Gastroesophageal sphincter (tissue), 4 donors: Measurements from ENCODE around the gene PPP1R7. TPM values are rescaled to one million over a fixed set of nuclear protein-coding genes. Genes with fewer than 3 reads are reported as not detected.
"Not testable (repeated sequence)": the region's sequence is repeated elsewhere in the genome, so short reads cannot be mapped to it uniquely, and the experiment has no call there.

Source experiments
- ATAC-seq: fragments of 150-250 bp; one replicate; pipeline ENCODE4 v1.9.1; 2016; ENCODE audit warnings: mild to moderate bottlenecking, moderate library complexity
- H3K27ac ChIP-seq, 4 donors: fragments of 200-600 bp; sonication (generic) in 3 of 4; 1 replicate in 3 of 4; 2 replicates in 1 of 4; pipeline ENCODE4 v1.5.1; 2016 to 2019
- H3K27me3 ChIP-seq: fragments of 200-600 bp; sonication (generic); one replicate; pipeline ENCODE4 v1.5.1; 2019
- H3K36me3 ChIP-seq, 2 donors: fragments of 200-600 bp; sonication (generic); one replicate each; pipeline ENCODE4 v1.5.1; 2019; ENCODE audit warnings: control low read depth in 1 of 2
- H3K4me1 ChIP-seq, 3 donors: fragments of 200-600 bp; sonication (generic); 1 replicate in 2 of 3; 2 replicates in 1 of 3; pipeline ENCODE4 v1.5.1; 2016 to 2019; ENCODE audit warnings: control low read depth in 2 of 3
- H3K4me3 ChIP-seq, 2 donors: fragments of 200-600 bp; sonication (generic); one replicate each; pipeline ENCODE4 v1.5.1; 2019; ENCODE audit warnings: mild to moderate bottlenecking in 1 of 2, moderate library complexity in 1 of 2
- H3K9me3 ChIP-seq, 3 donors: fragments of 200-600 bp; sonication (generic); one replicate each; pipeline ENCODE4 v1.5.1; 2017 to 2019; ENCODE audit warnings: control low read depth in 2 of 3
- EP300 ChIP-seq: sonication (generic); formaldehyde crosslinking; IDR thresholded peaks from one replicate; pipeline ENCODE4 v1.6.1; 2017; ENCODE audit warnings: antibody characterized with exemption, mild to moderate bottlenecking
- POLR2A ChIP-seq, 2 donors: fragments of 450-650 bp; IDR thresholded peaks; one replicate each; pipeline ENCODE4 v1.6.1; 2017; ENCODE audit warnings: antibody characterized with exemption in 2 of 2, mild to moderate bottlenecking in 2 of 2, moderate library complexity in 1 of 2
- POLR2AphosphoS5 ChIP-seq: sonication (generic); formaldehyde crosslinking; IDR thresholded peaks from one replicate; pipeline ENCODE4 v1.6.1; 2017; ENCODE audit warnings: antibody characterized with exemption
- WGBS, 2 donors: methylation state at CpG; one replicate each; pipeline ENCODE4 v1.1.5; 2018; ENCODE audit warnings: low coverage in 1 of 2; 5-methylcytosine and 5-hydroxymethylcytosine counted together
- total RNA-seq, 4 donors: library from RNA; depleted of rRNA; stranded (reverse); fragments of >200 nt; gene quantifications; one replicate each; pipeline ENCODE4 v1.1.0, GENCODE V29; 2016
- TF ChIP-seq, protein P1 (sequence below), 4 experiments: fragments of 200-600 bp in 2 of 4; fragments of 450-650 bp in 2 of 4; sonication (generic) in 1 of 4; IDR thresholded peaks; one replicate each; pipeline ENCODE4 v1.5.1; 2017 to 2019; ENCODE audit warnings: antibody characterized with exemption in 4 of 4, mild to moderate bottlenecking in 2 of 4, moderate library complexity in 2 of 4

Gene PPP1R7
- total RNA-seq, 4 donors from 2014 or later = 62.3 to 90.7 (median 73.3) TPM

DNA sequence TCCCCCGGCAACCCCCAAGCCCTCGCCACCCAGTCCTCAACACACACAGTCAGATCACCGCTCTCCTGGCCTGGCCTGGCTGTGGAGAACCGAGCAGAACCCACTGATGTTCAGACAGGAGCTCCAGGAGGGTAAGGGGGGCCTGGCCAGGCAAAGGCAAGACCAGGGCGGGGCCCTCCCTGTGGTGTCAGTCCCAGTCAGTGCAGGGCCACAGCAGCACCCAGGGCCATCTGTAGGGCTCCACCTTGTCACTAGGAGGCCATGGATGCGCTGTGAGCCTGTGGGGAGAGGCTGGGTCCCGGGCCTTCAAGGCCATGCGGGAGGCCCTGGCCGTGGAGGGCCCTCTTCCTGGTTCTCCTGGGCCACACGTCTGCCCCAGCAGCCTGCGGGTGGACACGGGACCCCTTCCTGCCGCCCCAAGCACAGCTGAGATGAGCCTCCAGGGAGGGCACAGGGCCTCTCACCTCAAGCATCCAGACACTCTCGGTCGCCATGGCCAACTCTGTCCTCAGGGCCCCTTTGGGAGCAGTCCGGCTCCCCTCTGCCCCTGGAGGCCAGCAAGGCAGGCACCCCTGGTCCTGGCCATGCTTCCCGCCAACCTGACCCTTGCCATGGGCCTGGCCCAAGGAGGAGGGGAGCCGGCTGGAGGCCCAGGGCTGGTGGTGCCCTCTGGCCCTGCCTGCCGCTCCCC lies 40.2 kb downstream of the PPP1R7 start:
- Histone ChIP-seq H3K9me3 (no peaks in the 10 kb centered on the region), H3K36me3 (no peaks in the 10 kb centered on the region), H3K27ac (no peak overlapping the region), H3K27me3 (peaks cover 15% of the 10 kb centered on the region), H3K4me1 (no peaks in the 10 kb centered on the region), H3K4me3 (no peak overlapping the region)
- 60% methylated on average over 1 of the region's 19 CpGs; no CpG with 5 or more reads in 1 of the 2 donors for WGBS, 2 donors
- ATAC-seq = no peak
- TF ChIP-seq, protein P1, sequence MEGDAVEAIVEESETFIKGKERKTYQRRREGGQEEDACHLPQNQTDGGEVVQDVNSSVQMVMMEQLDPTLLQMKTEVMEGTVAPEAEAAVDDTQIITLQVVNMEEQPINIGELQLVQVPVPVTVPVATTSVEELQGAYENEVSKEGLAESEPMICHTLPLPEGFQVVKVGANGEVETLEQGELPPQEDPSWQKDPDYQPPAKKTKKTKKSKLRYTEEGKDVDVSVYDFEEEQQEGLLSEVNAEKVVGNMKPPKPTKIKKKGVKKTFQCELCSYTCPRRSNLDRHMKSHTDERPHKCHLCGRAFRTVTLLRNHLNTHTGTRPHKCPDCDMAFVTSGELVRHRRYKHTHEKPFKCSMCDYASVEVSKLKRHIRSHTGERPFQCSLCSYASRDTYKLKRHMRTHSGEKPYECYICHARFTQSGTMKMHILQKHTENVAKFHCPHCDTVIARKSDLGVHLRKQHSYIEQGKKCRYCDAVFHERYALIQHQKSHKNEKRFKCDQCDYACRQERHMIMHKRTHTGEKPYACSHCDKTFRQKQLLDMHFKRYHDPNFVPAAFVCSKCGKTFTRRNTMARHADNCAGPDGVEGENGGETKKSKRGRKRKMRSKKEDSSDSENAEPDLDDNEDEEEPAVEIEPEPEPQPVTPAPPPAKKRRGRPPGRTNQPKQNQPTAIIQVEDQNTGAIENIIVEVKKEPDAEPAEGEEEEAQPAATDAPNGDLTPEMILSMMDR (IDR thresholded peaks at IDR 0.05) = no peak

DNA sequence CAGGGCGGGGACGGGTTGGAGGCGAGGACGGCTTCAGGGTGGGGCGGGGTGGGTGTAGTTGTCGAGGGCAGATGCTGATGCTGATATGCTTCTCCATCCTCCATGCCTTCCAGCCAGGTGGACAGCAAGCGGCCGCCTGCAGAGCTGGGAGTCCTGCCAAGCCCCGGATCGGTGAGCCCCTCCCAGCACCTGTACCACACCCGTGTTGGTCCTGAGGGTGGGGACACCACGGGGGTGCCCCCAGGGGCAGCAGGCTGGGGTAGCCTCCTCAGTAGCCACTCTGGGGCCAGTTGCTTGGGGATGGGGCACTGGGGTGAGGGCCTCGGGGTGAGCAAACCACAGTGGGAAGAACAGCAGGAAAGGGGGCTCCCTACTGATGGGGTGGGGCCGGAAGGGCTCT lies 40.8 kb downstream of the PPP1R7 start:
- no peak overlapping the region for H3K4me3 ChIP-seq
- 83% methylated on average over 1 of the region's 14 CpGs; no CpG with 5 or more reads in 1 of the 2 donors for WGBS, 2 donors
- no peaks in the 10 kb centered on the region for H3K4me1 ChIP-seq
- peaks cover 15% of the 10 kb centered on the region for H3K27me3 ChIP-seq
- ATAC-seq = no peak
- no peak overlapping the region for H3K27ac ChIP-seq
- TF ChIP-seq EP300 = no peak
- no peaks in the 10 kb centered on the region for H3K9me3 ChIP-seq
- no peaks in the 10 kb centered on the region for H3K36me3 ChIP-seq

DNA sequence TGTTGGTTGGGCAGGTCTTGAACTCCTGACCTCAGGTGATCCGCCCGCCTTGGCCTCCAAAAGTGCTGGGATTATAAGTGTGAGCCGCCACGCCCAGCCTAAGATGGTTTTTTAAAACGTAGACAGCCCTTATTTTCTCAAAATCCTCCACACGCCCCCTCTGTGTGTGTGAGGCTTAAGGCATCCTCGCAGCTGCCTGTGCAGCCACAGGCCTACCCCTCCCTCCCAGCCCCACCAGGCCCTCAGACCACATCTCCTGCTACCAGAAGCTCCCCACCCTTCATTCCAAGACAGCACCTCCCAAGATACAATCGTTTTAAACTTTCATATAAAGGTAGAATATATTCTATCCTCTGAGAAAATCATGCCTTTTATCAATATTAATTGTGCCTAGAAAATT lies 43.0 kb downstream of the PPP1R7 start:
- H3K4me1 ChIP-seq = no peaks in the 10 kb centered on the region
- H3K27me3 ChIP-seq = peaks cover 6% of the 10 kb centered on the region
- no peak overlapping the region for H3K4me3 ChIP-seq
- no peaks in the 10 kb centered on the region for H3K9me3 ChIP-seq
- no peaks in the 10 kb centered on the region for H3K36me3 ChIP-seq
- no peak for TF ChIP-seq POLR2A (IDR thresholded peaks at IDR 0.05)
- no peak for TF ChIP-seq EP300
- TF ChIP-seq, protein P1 (IDR thresholded peaks at IDR 0.05) = no peak
- no peak for TF ChIP-seq POLR2AphosphoS5
- 65 to 68% methylated on average over 7 to 8 of the region's 8 CpGs for WGBS, 2 donors
- no peak for ATAC-seq
- no peak overlapping the region for H3K27ac ChIP-seq

DNA sequence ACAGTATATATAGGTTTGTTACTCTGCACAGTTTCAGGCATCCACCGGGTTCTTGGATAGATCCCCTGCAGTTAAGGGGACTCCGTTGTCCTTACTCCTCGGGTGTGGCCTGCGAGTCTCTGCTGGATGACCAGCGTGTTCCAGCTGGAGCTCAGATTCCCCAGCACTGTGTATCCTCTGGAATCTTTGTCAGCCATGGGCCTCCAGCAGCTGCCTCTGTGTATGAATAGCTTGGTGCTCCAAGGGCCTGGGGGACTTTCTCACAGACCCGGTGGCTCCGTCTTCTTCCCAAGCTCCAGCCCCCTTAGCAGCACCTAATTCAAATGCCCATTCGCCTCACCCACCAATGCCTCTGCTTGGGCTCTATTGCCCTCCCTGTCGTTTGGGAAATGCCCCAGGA lies 44.5 kb downstream of the PPP1R7 start:
- no peak overlapping the region for H3K4me3 ChIP-seq
- H3K4me1 ChIP-seq = no peaks in the 10 kb centered on the region
- ATAC-seq = no peak
- no peaks in the 10 kb centered on the region for H3K27me3 ChIP-seq
- TF ChIP-seq POLR2A (IDR thresholded peaks at IDR 0.05) (no peak), EP300 (no peak), POLR2AphosphoS5 (no peak)
- TF ChIP-seq, protein P1 (IDR thresholded peaks at IDR 0.05) = no peak
- 83 to 86% methylated on average over 4 to 6 of the region's 9 CpGs for WGBS, 2 donors
- H3K27ac ChIP-seq = no peak overlapping the region
- H3K9me3 ChIP-seq = no peaks in the 10 kb centered on the region
- no peaks in the 10 kb centered on the region for H3K36me3 ChIP-seq

DNA sequence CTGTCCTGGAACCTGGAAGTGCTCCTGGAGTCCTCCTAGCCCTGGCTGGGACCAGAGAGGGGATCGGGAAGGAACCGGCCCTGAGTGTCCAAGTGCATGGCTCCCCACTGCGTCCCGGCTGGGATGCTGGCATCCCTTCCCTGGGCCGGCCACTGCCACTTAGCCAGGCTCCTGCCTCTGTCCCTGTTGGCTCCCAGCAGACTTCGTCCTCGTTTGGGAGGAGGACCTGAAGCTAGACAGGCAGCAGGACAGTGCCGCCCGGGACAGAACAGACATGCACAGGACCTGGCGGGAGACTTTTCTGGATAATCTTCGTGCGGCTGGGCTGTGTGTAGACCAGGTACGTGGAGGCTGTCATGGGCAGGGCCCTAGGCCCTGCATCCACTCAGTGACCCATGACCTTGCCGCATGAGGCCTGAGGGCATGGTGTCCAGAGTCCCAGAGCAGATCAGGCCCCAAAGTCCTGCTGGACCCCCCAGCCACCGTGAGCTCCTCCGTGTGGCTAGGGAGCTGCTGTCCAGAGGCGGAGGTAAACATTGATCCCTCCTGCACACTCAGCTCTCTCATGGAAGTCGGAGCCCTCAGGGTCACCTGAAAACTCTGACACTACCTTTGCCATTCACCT lies 45.4 kb downstream of the PPP1R7 start:
- H3K9me3 ChIP-seq = no peaks in the 10 kb centered on the region
- H3K27ac ChIP-seq = no peak overlapping the region

DNA sequence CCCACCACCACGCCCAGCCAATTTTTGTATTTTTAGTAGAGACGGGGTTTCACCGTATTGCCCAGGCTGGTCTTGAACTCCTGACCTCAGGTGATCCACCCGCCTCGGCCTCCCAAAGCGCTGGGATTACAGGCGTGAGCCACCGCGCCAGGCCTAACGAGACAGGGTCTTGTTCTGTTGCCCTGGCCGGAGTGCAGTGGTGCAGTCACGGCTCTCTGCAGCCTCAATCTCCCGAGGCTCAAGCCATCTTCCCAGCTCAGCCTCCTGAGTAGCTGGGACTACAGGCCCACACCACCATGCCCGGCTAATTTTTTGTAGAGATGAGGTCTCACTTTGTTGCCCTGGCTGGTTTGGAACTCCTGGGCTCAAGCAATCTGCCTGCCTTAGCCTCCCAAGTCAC lies 47.0 kb downstream of the PPP1R7 start:
- not testable (repeated sequence) for ATAC-seq, H3K27me3 ChIP-seq, H3K27ac ChIP-seq, H3K36me3 ChIP-seq, H3K4me1 ChIP-seq, H3K4me3 ChIP-seq, H3K9me3 ChIP-seq
- 80% methylated on average over 1 of the region's 14 CpGs; no CpG with 5 or more reads in 1 of the 2 donors for WGBS, 2 donors

More for the DNA sequence above, 45.4 kb downstream of the PPP1R7 start:
- no peak for ATAC-seq
- TF ChIP-seq, protein P1 (IDR thresholded peaks at IDR 0.05) = no peak
- TF ChIP-seq EP300 (no peak), POLR2A (IDR thresholded peaks at IDR 0.05) (no peak), POLR2AphosphoS5 (no peak)
- Histone ChIP-seq H3K36me3 (no peaks in the 10 kb centered on the region), H3K4me3 (no peak overlapping the region), H3K27me3 (no peaks in the 10 kb centered on the region), H3K4me1 (no peaks in the 10 kb centered on the region)
- 60% methylated on average over 1 of the region's 18 CpGs; no CpG with 5 or more reads in 1 of the 2 donors for WGBS, 2 donors
